Measurements from ENCODE around the gene ECSCR. TPM values are rescaled to one million over a fixed set of nuclear protein-coding genes. Genes with fewer than 3 reads are reported as not detected.

ECSCR gene
- total and polyA plus RNA-seq, 2 donors (not counting 1 experiment from before 2014, with no cell fraction given), result not detected

- TF ChIP-seq CTCF (IDR thresholded peaks at IDR 0.05) (no peak), EZH2 (IDR thresholded peaks at IDR 0.05; ENCODE audit: borderline replicate concordance, insufficient read depth, low read depth, low read length, poor library complexity, severe bottlenecking) (no peak)
- Histone ChIP-seq H3K4me2 (replicated peaks; ENCODE audit: low read depth, low read length, poor library complexity, severe bottlenecking) (no peak overlapping the region), H3K9me3 (ENCODE audit: control extremely low read depth in 1 of 3, control insufficient read depth in 2 of 3, insufficient read depth in 1 of 3, low read length in 2 of 3) (no peaks in the 10 kb centered on the region), H2AFZ (ENCODE audit: insufficient read depth, low read depth, low read length, poor library complexity, severe bottlenecking) (no peak overlapping the region), H3K4me3 (ENCODE audit: control extremely low read depth in 1 of 5, extremely low read depth in 1 of 5, insufficient read depth in 1 of 5, low read depth in 2 of 5, low read length in 4 of 5) (no peak overlapping the region), H3K4me1 (ENCODE audit: control insufficient read depth in 2 of 2, insufficient read depth in 2 of 2, low read length in 2 of 2) (no peaks in the 10 kb centered on the region), H3K79me2 (ENCODE audit: control insufficient read depth, insufficient read depth, low read length) (no peaks in the 10 kb centered on the region), H3K27me3 (replicated peaks in 1 of 4; ENCODE audit: control extremely low read depth in 1 of 4, control insufficient read depth in 3 of 4, insufficient read depth in 4 of 4, low read length in 3 of 4) (no peaks in the 10 kb centered on the region), H4K20me1 (ENCODE audit: control insufficient read depth, insufficient read depth, low read length, poor library complexity, severe bottlenecking) (no peaks in the 10 kb centered on the region), H3K36me3 (replicated peaks in 1 of 2; ENCODE audit: control extremely low read depth in 1 of 2, control insufficient read depth in 1 of 2, extremely low read depth in 1 of 2, insufficient read depth in 2 of 2, low read length in 1 of 2) (peaks cover 0 to 12% of the 10 kb centered on the region in 2 experiments), H3K27ac (ENCODE audit: low read length in 2 of 2) (no peak overlapping the region), H3K9ac (ENCODE audit: low read length) (no peak overlapping the region)
- WGBS (ENCODE audit: insufficient coverage), result 65% methylated on average over 3 of the region's 9 CpGs
- no peak for ATAC-seq (ENCODE audit: low read depth)
- POLR2A ChIA-PET, result no interaction called here
- CTCF ChIA-PET, result interaction anchor here (0.9 to 8.0 kb wide), 9 partner anchors 10 to 550 kb away, joined by 3 to 168 read pairs (median 5); partner anchors contain the start of gene SPATA24
- no peak overlapping the region for H3K27ac Mint-ChIP-seq
- H3K9me3 Mint-ChIP-seq (ENCODE audit: insufficient read depth), result no peaks in the 10 kb centered on the region
- H3K4me3 Mint-ChIP-seq, result no peak overlapping the region
- DNase-seq, result no peak
- H3K27me3 Mint-ChIP-seq, result no peaks in the 10 kb centered on the region
- intact Hi-C loops (cut with micrococcal nuclease), result loop anchor here (5.0 kb wide), 1 partner anchor 278 kb away; no protein-coding TSS in a partner anchor
- H3K4me1 Mint-ChIP-seq, result peaks cover 2% of the 10 kb centered on the region
Observed at GRCh38 chr5:139419226-139420192, 43.0 kb downstream of the ECSCR start.

- ATAC-seq (ENCODE audit: low read depth), result no peak
- H3K4me2 ChIP-seq (replicated peaks; ENCODE audit: low read depth, low read length, poor library complexity, severe bottlenecking), result no peak overlapping the region
Observed at GRCh38 chr5:139418793-139419192, 43.8 kb downstream of the ECSCR start.

More at GRCh38 chr5:139418793-139419192, 43.8 kb downstream of the ECSCR start:
- Histone ChIP-seq H3K9me3 (ENCODE audit: control extremely low read depth in 1 of 3, control insufficient read depth in 2 of 3, insufficient read depth in 1 of 3, low read length in 2 of 3) (no peaks in the 10 kb centered on the region), H2AFZ (ENCODE audit: insufficient read depth, low read depth, low read length, poor library complexity, severe bottlenecking) (no peak overlapping the region), H3K4me1 (ENCODE audit: control insufficient read depth in 2 of 2, insufficient read depth in 2 of 2, low read length in 2 of 2) (no peaks in the 10 kb centered on the region), H3K4me3 (ENCODE audit: control extremely low read depth in 1 of 5, extremely low read depth in 1 of 5, insufficient read depth in 1 of 5, low read depth in 2 of 5, low read length in 4 of 5) (no peak overlapping the region), H3K9ac (ENCODE audit: low read length) (no peak overlapping the region), H3K27ac (ENCODE audit: low read length in 2 of 2) (no peak overlapping the region), H3K79me2 (ENCODE audit: control insufficient read depth, insufficient read depth, low read length) (no peaks in the 10 kb centered on the region), H4K20me1 (ENCODE audit: control insufficient read depth, insufficient read depth, low read length, poor library complexity, severe bottlenecking) (no peaks in the 10 kb centered on the region), H3K36me3 (replicated peaks in 1 of 2; ENCODE audit: control extremely low read depth in 1 of 2, control insufficient read depth in 1 of 2, extremely low read depth in 1 of 2, insufficient read depth in 2 of 2, low read length in 1 of 2) (peaks cover 0 to 12% of the 10 kb centered on the region in 2 experiments), H3K27me3 (replicated peaks in 1 of 4; ENCODE audit: control extremely low read depth in 1 of 4, control insufficient read depth in 3 of 4, insufficient read depth in 4 of 4, low read length in 3 of 4) (no peaks in the 10 kb centered on the region)
- WGBS (ENCODE audit: insufficient coverage), result no CpG with 5 or more reads among the region's 1 CpG
- H3K9me3 Mint-ChIP-seq (ENCODE audit: insufficient read depth), result no peaks in the 10 kb centered on the region
- no peak overlapping the region for H3K27ac Mint-ChIP-seq
- DNase-seq, result no peak
- no peak overlapping the region for H3K4me3 Mint-ChIP-seq
- POLR2A ChIA-PET, result no interaction called here
- CTCF ChIA-PET, result interaction anchor here (0.9 to 8.0 kb wide), 3 partner anchors 10 to 550 kb away, joined by 3 to 168 read pairs (median 43); no protein-coding TSS in a partner anchor
- TF ChIP-seq EZH2 (IDR thresholded peaks at IDR 0.05; ENCODE audit: borderline replicate concordance, insufficient read depth, low read depth, low read length, poor library complexity, severe bottlenecking), result no peak
- TF ChIP-seq CTCF (IDR thresholded peaks at IDR 0.05), result no peak
- intact Hi-C loops (cut with micrococcal nuclease), result no loop called here
- peaks cover 2% of the 10 kb centered on the region for H3K4me1 Mint-ChIP-seq
- H3K27me3 Mint-ChIP-seq, result no peaks in the 10 kb centered on the region

All from B cell (primary cell).